Activated CD8-positive, alpha-beta T cell treated with anti-CD3 and anti-CD28 coated beads for 36 hours (primary cell): ENCODE data around the gene SLC8B1. TPM values are rescaled to one million over a fixed set of nuclear protein-coding genes. Genes with fewer than 3 reads are reported as not detected.

ENCODE experiments used
- ATAC-seq: fragments of 200-7000 bp; cut with Tn5 transposase; one replicate; pipeline ENCODE4 v1.10.0; 2021; ENCODE audit warnings: mild to moderate bottlenecking, moderate library complexity
- CTCF ChIA-PET: fragments of 350-600 bp; sonication (Branson Sonifier 250); formaldehyde crosslinking; loops from one replicate; lab custom pipeline; 2021; ENCODE audit warnings: antibody characterized with exemption; lab: Charles Lee
- POLR2A ChIA-PET: fragments of 350-600 bp; sonication (Branson Sonifier 250); formaldehyde crosslinking; loops from one replicate; lab custom pipeline; 2021; ENCODE audit warnings: antibody characterized with exemption; lab: Charles Lee
- DNase-seq: peaks from one replicate; pipeline ENCODE4 v3.0.0-alpha.2; 2020
- H3K27ac Mint-ChIP-seq: one replicate; pipeline ENCODE4 v1.8.0; 2021; ENCODE audit warnings: mild to moderate bottlenecking, mixed read lengths
- H3K27me3 Mint-ChIP-seq: one replicate; pipeline ENCODE4 v1.8.0; 2021; ENCODE audit warnings: mixed read lengths
- H3K36me3 Mint-ChIP-seq: one replicate; pipeline ENCODE4 v1.8.0; 2021; ENCODE audit warnings: low read depth, mixed read lengths
- H3K4me1 Mint-ChIP-seq: one replicate; pipeline ENCODE4 v1.8.0; 2021; ENCODE audit warnings: low read depth, mixed read lengths
- H3K4me3 Mint-ChIP-seq: one replicate; pipeline ENCODE4 v1.8.0; 2021; ENCODE audit warnings: mild to moderate bottlenecking, moderate library complexity, mixed read lengths
- H3K9me3 Mint-ChIP-seq: one replicate; pipeline ENCODE4 v1.8.0; 2021; ENCODE audit warnings: mixed read lengths
- CTCF ChIP-seq: fragments of 200-600 bp; IDR thresholded peaks from one replicate; pipeline ENCODE4 v1.8.0; 2022; ENCODE audit warnings: antibody characterized with exemption, mild to moderate bottlenecking
- intact Hi-C: fragments of 100-400 bp; cut with micrococcal nuclease; formaldehyde crosslinking; loops from one replicate; pipeline ENCODE4 v1.10.0; 2022
- microRNA-seq: library from miRNA; unstranded; fragments of <30 nt; microRNA quantifications from one replicate; pipeline ENCODE4 v1.2.0, GENCODE V29; 2022; ENCODE audit warnings: borderline microRNAs expressed, borderline replicate concordance
- total RNA-seq, 2 experiments: library from RNA; stranded (reverse); gene quantifications; one replicate each; pipeline ENCODE4 v1.2.3, GENCODE V29; 2021

Gene SLC8B1
- total RNA-seq, 2 experiments from 2014 or later = 13.4 to 18.9 TPM

- Mint-ChIP-seq H3K27ac (no peak overlapping the region), H3K9me3 (peaks cover 7% of the 10 kb centered on the region), H3K27me3 (no peaks in the 10 kb centered on the region), H3K4me1 (no peaks in the 10 kb centered on the region), H3K4me3 (no peak overlapping the region), H3K36me3 (peaks cover 30% of the 10 kb centered on the region)
- DNase-seq = no peak
- CTCF ChIA-PET = no interaction called here
- no peak for TF ChIP-seq CTCF
- intact Hi-C loops = no loop called here
- no peak for ATAC-seq
- POLR2A ChIA-PET = interaction anchor here (0.7 to 1.1 kb wide), 2 partner anchors 12 to 19 kb away, joined by 3 read pairs; no protein-coding TSS in a partner anchor
Observed at GRCh38 chr12:113250045-113250444, 84.9 kb downstream of the SLC8B1 start.

GRCh38 chr12:113249546-113249945 lies 85.4 kb downstream of the SLC8B1 start:
- Mint-ChIP-seq H3K4me3 (no peak overlapping the region), H3K27ac (no peak overlapping the region), H3K9me3 (peaks cover 7% of the 10 kb centered on the region), H3K27me3 (no peaks in the 10 kb centered on the region), H3K4me1 (no peaks in the 10 kb centered on the region), H3K36me3 (peaks cover 32% of the 10 kb centered on the region)
- ChIA-PET POLR2A (interaction anchor here (0.7 kb wide), 1 partner anchor 12 kb away, joined by 3 read pairs; no protein-coding TSS in a partner anchor), CTCF (no interaction called here)
- ATAC-seq (no peak), DNase-seq (no peak)
- intact Hi-C loops = no loop called here
- no peak for TF ChIP-seq CTCF

GRCh38 chr12:113248842-113249435 lies 86.0 kb downstream of the SLC8B1 start:
- peaks cover 33% of the 10 kb centered on the region for H3K36me3 Mint-ChIP-seq
- DNase-seq = no peak
- no peak for ATAC-seq
- H3K9me3 Mint-ChIP-seq = peaks cover 7% of the 10 kb centered on the region
- no peak for TF ChIP-seq CTCF
- no peaks in the 10 kb centered on the region for H3K4me1 Mint-ChIP-seq
- no peak overlapping the region for H3K27ac Mint-ChIP-seq
- intact Hi-C loops = no loop called here
- ChIA-PET POLR2A (interaction anchor here (0.6 kb wide), 1 partner anchor 12 kb away, joined by 4 read pairs; no protein-coding TSS in a partner anchor), CTCF (no interaction called here)
- no peaks in the 10 kb centered on the region for H3K27me3 Mint-ChIP-seq
- no peak overlapping the region for H3K4me3 Mint-ChIP-seq

Small RNAs within 50 kb of the gene (microRNA-seq; reads per million reads assigned to microRNA genes)
- not detected for gene MIR6762

Other genes with a start within 250 kb of the SLC8B1 start
- 10 to 100 TPM in 1 of 2 experiments, 1 to 10 TPM in 1; 9.8 to 12.4 TPM for gene RASAL1, start 199.3 kb downstream of the SLC8B1 start, total RNA-seq
- 1 to 10 TPM; 1.7 to 1.9 TPM for gene CFAP73, start 185.4 kb downstream of the SLC8B1 start, total RNA-seq
- gene DDX54, start 149.6 kb downstream of the SLC8B1 start, total RNA-seq = 100 to 1,000 TPM; 112 to 133 TPM
- gene RITA1, start 149.4 kb downstream of the SLC8B1 start, total RNA-seq = 10 to 100 TPM; 18.5 to 19.1 TPM
- 10 to 100 TPM; 29.9 to 33.5 TPM for gene TPCN1, start 113.6 kb downstream of the SLC8B1 start, total RNA-seq
- gene PLBD2, start 23.5 kb upstream of the SLC8B1 start, total RNA-seq = 10 to 100 TPM; 13.5 to 13.9 TPM
- gene SDS, start 68.8 kb upstream of the SLC8B1 start, total RNA-seq = not detected
- gene SDSL, start 87.3 kb upstream of the SLC8B1 start, total RNA-seq = not detected
- gene LHX5, start 136.8 kb upstream of the SLC8B1 start, total RNA-seq = not detected